GM23338 (cell line): ENCODE results near the gene TMEM117. TPM values are rescaled to one million over a fixed set of nuclear protein-coding genes. Genes with fewer than 3 reads are reported as not detected.

Experiments used
- ATAC-seq: fragments of 200-7000 bp; cut with Tn5 transposase; 3 replicates; pipeline ENCODE4 v1.9.1; 2020
- DNase-seq: peaks from one replicate; pipeline ENCODE4 v3.0.0-alpha.2; 2015; ENCODE audit warnings: low spot score
- H2AFZ ChIP-seq: fragments of 200-600 bp; sonication (generic); 2 replicates; pipeline ENCODE4 v1.8.0; 2016; ENCODE audit warnings: antibody characterized with exemption, mild to moderate bottlenecking, moderate library complexity
- H3F3A ChIP-seq: fragments of 200-600 bp; sonication (generic); replicated peaks from 2 replicates; pipeline ENCODE4 v1.8.0; 2017; ENCODE audit warnings: antibody characterized with exemption, mixed run types, low read depth
- H3K27ac ChIP-seq: fragments of 200-600 bp; sonication (generic); 2 replicates; pipeline ENCODE4 v1.6.1; 2016; ENCODE audit warnings: low read depth
- H3K27me3 ChIP-seq: fragments of 200-600 bp; sonication (generic); 2 replicates; pipeline ENCODE4 v1.8.0; 2016; ENCODE audit warnings: mild to moderate bottlenecking, mixed run types, moderate library complexity; ENCODE audit not compliant: insufficient read depth
- H3K36me3 ChIP-seq: fragments of 200-600 bp; sonication (generic); 2 replicates; pipeline ENCODE4 v1.8.0; 2016; ENCODE audit warnings: mild to moderate bottlenecking; ENCODE audit not compliant: insufficient read depth
- H3K4me1 ChIP-seq: fragments of 200-600 bp; sonication (generic); 2 replicates; pipeline ENCODE4 v1.8.0; 2016; ENCODE audit warnings: mild to moderate bottlenecking, moderate library complexity; ENCODE audit not compliant: insufficient read depth
- H3K4me2 ChIP-seq: fragments of 200-600 bp; sonication (generic); 2 replicates; pipeline ENCODE4 v1.7.1; 2017; ENCODE audit warnings: mixed run types
- H3K4me3 ChIP-seq: fragments of 200-600 bp; sonication (generic); 2 replicates; pipeline ENCODE4 v1.6.1; 2016; ENCODE audit warnings: mixed run types
- H3K79me2 ChIP-seq: fragments of 200-600 bp; sonication (generic); replicated peaks from 2 replicates; pipeline ENCODE4 v1.8.0; 2017; ENCODE audit warnings: mild to moderate bottlenecking; ENCODE audit not compliant: insufficient read depth
- H3K9me2 ChIP-seq: fragments of 200-600 bp; sonication (generic); 2 replicates; pipeline ENCODE4 v1.8.0; 2017; ENCODE audit not compliant: insufficient read depth
- H4K20me1 ChIP-seq: fragments of 200-600 bp; sonication (generic); replicated peaks from 2 replicates; pipeline ENCODE4 v1.8.0; 2017; ENCODE audit warnings: mild to moderate bottlenecking; ENCODE audit not compliant: insufficient read depth
- H3K27ac Mint-ChIP-seq: 2 replicates; pipeline ENCODE4 v1.8.0; 2020; ENCODE audit warnings: inconsistent platforms, mild to moderate bottlenecking, moderate library complexity, mixed read lengths
- H3K27me3 Mint-ChIP-seq: 3 replicates; pipeline ENCODE4 v1.8.0; 2022; ENCODE audit warnings: low read depth, mild to moderate bottlenecking, moderate library complexity, mixed read lengths, inconsistent platforms; ENCODE audit not compliant: insufficient read depth, poor library complexity
- H3K36me3 Mint-ChIP-seq: 3 replicates; pipeline ENCODE4 v1.8.0; 2021; ENCODE audit warnings: low read depth, mild to moderate bottlenecking, inconsistent platforms, moderate library complexity, mixed read lengths
- H3K4me1 Mint-ChIP-seq: 3 replicates; pipeline ENCODE4 v1.8.0; 2020; ENCODE audit warnings: mild to moderate bottlenecking, inconsistent platforms, mixed read lengths
- H3K4me3 Mint-ChIP-seq: 3 replicates; pipeline ENCODE4 v1.8.0; 2021; ENCODE audit warnings: moderate library complexity, mild to moderate bottlenecking, inconsistent platforms, mixed read lengths
- H3K9me3 Mint-ChIP-seq: 3 replicates; pipeline ENCODE4 v1.8.0; 2020; ENCODE audit warnings: moderate library complexity, mild to moderate bottlenecking, inconsistent platforms, mixed read lengths
- CREB1 ChIP-seq: fragments of 250-450 bp; sonication (Bioruptor Pico); IDR thresholded peaks from 2 replicates; pipeline ENCODE4 v1.5.0; 2020; ENCODE audit warnings: low read depth, mild to moderate bottlenecking, moderate library complexity
- EZH2 ChIP-seq: fragments of 200-600 bp; sonication (generic); IDR thresholded peaks from one replicate; pipeline ENCODE4 v1.8.0; 2017; ENCODE audit warnings: antibody characterized with exemption, mild to moderate bottlenecking, low read depth; ENCODE audit not compliant: unreplicated experiment
- JUNB ChIP-seq: IDR thresholded peaks from one replicate; pipeline ENCODE4 v1.6.1; 2016; ENCODE audit warnings: antibody characterized with exemption; ENCODE audit not compliant: unreplicated experiment
- polyA plus RNA-seq: library from polyadenylated mRNA; unstranded; fragments of >200 nt; fragmentation: Nextera tagmentation; extraction: Ambion mirVana; gene quantifications from 2 replicates; pipeline ENCODE4 v1.2.1, GENCODE V29; 2016
- total RNA-seq: library from RNA; depleted of rRNA; stranded (reverse); fragments of >200 nt; shearing (Covaris generic); gene quantifications from 2 replicates; pipeline ENCODE4 v1.2.3, GENCODE V29; 2014
- TF ChIP-seq, protein P1 (sequence below): fragments of 250-450 bp; sonication (Bioruptor Pico); IDR thresholded peaks from 2 replicates; pipeline ENCODE4 v1.5.0; 2020; ENCODE audit warnings: mild to moderate bottlenecking, moderate library complexity

The TMEM117 gene
- total and polyA plus RNA-seq, 2 experiments from 2014 or later: 0.94 to 1.6 TPM

DNA sequence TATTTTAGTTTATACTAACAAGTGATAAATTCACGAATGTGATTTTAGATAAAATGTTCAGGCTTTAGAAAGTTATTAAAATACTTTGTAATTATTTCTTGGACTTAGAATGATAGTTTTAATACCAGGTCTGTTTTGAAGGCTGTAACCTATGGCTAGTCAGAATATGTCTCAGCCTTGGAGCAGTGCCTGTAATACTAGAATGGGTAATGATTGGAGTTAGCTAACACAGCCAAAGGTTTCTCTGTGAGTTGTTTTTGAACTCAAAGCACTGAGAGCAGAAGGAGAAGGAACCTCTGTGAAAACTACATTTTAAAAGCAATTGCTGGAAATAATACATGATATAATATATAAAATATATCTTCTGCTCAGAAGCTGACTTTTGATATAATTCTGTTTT lies 110.1 kb downstream of the TMEM117 start (continued):
- TF ChIP-seq, protein P1, sequence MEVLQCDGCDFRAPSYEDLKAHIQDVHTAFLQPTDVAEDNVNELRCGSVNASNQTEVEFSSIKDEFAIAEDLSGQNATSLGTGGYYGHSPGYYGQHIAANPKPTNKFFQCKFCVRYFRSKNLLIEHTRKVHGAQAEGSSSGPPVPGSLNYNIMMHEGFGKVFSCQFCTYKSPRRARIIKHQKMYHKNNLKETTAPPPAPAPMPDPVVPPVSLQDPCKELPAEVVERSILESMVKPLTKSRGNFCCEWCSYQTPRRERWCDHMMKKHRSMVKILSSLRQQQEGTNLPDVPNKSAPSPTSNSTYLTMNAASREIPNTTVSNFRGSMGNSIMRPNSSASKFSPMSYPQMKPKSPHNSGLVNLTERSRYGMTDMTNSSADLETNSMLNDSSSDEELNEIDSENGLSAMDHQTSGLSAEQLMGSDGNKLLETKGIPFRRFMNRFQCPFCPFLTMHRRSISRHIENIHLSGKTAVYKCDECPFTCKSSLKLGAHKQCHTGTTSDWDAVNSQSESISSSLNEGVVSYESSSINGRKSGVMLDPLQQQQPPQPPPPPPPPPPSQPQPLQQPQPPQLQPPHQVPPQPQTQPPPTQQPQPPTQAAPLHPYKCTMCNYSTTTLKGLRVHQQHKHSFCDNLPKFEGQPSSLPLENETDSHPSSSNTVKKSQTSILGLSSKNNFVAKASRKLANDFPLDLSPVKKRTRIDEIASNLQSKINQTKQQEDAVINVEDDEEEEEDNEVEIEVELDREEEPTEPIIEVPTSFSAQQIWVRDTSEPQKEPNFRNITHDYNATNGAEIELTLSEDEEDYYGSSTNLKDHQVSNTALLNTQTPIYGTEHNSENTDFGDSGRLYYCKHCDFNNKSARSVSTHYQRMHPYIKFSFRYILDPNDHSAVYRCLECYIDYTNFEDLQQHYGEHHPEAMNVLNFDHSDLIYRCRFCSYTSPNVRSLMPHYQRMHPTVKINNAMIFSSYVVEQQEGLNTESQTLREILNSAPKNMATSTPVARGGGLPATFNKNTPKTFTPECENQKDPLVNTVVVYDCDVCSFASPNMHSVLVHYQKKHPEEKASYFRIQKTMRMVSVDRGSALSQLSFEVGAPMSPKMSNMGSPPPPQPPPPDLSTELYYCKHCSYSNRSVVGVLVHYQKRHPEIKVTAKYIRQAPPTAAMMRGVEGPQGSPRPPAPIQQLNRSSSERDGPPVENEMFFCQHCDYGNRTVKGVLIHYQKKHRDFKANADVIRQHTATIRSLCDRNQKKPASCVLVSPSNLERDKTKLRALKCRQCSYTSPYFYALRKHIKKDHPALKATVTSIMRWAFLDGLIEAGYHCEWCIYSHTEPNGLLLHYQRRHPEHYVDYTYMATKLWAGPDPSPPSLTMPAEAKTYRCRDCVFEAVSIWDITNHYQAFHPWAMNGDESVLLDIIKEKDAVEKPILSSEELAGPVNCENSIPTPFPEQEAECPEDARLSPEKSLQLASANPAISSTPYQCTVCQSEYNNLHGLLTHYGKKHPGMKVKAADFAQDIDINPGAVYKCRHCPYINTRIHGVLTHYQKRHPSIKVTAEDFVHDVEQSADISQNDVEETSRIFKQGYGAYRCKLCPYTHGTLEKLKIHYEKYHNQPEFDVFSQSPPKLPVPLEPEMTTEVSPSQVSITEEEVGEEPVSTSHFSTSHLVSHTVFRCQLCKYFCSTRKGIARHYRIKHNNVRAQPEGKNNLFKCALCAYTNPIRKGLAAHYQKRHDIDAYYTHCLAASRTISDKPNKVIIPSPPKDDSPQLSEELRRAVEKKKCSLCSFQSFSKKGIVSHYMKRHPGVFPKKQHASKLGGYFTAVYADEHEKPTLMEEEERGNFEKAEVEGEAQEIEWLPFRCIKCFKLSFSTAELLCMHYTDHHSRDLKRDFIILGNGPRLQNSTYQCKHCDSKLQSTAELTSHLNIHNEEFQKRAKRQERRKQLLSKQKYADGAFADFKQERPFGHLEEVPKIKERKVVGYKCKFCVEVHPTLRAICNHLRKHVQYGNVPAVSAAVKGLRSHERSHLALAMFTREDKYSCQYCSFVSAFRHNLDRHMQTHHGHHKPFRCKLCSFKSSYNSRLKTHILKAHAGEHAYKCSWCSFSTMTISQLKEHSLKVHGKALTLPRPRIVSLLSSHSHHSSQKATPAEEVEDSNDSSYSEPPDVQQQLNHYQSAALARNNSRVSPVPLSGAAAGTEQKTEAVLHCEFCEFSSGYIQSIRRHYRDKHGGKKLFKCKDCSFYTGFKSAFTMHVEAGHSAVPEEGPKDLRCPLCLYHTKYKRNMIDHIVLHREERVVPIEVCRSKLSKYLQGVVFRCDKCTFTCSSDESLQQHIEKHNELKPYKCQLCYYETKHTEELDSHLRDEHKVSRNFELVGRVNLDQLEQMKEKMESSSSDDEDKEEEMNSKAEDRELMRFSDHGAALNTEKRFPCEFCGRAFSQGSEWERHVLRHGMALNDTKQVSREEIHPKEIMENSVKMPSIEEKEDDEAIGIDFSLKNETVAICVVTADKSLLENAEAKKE: no peak

DNA sequence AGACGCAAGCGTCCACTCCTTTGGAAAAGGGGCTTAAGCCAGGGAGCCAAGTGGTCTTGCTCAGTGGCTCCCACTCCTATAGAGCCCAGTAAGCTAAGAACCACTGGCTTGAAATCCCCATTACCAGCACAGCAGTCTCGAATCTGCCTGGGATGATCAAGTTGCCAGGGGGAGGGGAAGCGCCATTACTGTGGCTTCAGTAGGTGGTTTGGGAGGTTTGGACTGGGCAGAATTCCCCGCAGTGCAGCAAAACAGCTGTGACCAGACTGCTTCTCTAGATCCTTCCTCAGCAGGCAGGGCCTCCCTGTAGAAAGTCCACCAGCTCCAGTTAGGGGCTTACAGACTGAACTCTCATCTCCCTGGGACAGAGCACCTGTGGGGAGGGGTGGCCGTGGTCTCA lies 115.4 kb downstream of the TMEM117 start:
- Histone ChIP-seq H3K27me3 (no peaks in the 10 kb centered on the region), H3K9me2 (peaks cover 9% of the 10 kb centered on the region; the same call in 1 of the 2 replicates), H3K27ac (no peak overlapping the region), H2AFZ (peak overlapping the region; percentile 40; the same call in 1 of the 2 replicates), H4K20me1 (no peaks in the 10 kb centered on the region), H3K4me2 (no peak overlapping the region), H3F3A (no peaks in the 10 kb centered on the region), H3K36me3 (peaks cover 3% of the 10 kb centered on the region; the same call in 1 of the 2 replicates), H3K79me2 (no peaks in the 10 kb centered on the region), H3K4me3 (no peak overlapping the region), H3K4me1 (peaks cover 3% of the 10 kb centered on the region)
- ATAC-seq: no peak
- Mint-ChIP-seq H3K27ac (no peak overlapping the region), H3K9me3 (peaks cover 23% of the 10 kb centered on the region), H3K27me3 (no peaks in the 10 kb centered on the region), H3K4me3 (no peak overlapping the region), H3K4me1 (peaks cover 5% of the 10 kb centered on the region; the same call in 2 of the 3 replicates), H3K36me3 (peaks cover 18% of the 10 kb centered on the region)
- TF ChIP-seq, protein P1: no peak
- no peak for TF ChIP-seq JUNB
- no peak for TF ChIP-seq EZH2
- TF ChIP-seq CREB1 (CRISPR knock-in tag): no peak
- no peak for DNase-seq
